Measurements from ENCODE around the gene ERICH4.

Gene ERICH4

GRCh38 chr19:41442473-41443355 is at the start of gene ERICH4:
Gene ERICH4 (plus strand): TSS chr19:41443156. CDS start chr19:41443170, 14 bp downstream.
- H3K4me3 ChIP-seq (ENCODE audit: low read length), result no peak within 1 kb of the TSS
- no peak for DNase-seq (ENCODE audit: low read depth)
- TF ChIP-seq CTCF (IDR thresholded peaks at IDR 0.05; ENCODE audit: insufficient read depth, low read depth, low read length, missing control alignments), result no peak

GRCh38 chr19:41395355-41395754 is 47.6 kb upstream of the ERICH4 start:
- no peak for DNase-seq (ENCODE audit: low read depth)
- H3K4me3 ChIP-seq (ENCODE audit: low read length), result no peak overlapping the region
- TF ChIP-seq CTCF (IDR thresholded peaks at IDR 0.05; ENCODE audit: insufficient read depth, low read depth, low read length, missing control alignments), result no peak

- peak; percentile 100 for DNase-seq (ENCODE audit: low read depth)
- peak within 1 kb of the TSS; percentile 95 for H3K4me3 ChIP-seq (ENCODE audit: low read length)
- TF ChIP-seq CTCF (IDR thresholded peaks at IDR 0.05; ENCODE audit: insufficient read depth, low read depth, low read length, missing control alignments), result no peak
Observed at GRCh38 chr19:41397086-41398049, 45.6 kb upstream of the ERICH4 start, which contains the start of the genes BCKDHA and EXOSC5. Gene BCKDHA (plus strand): TSS chr19:41397818. CDS start chr19:41397828, 10 bp downstream. Gene EXOSC5 (minus strand): TSS chr19:41397359. CDS start chr19:41397328, 31 bp downstream.

GRCh38 chr19:41398050-41398418 is 44.9 kb upstream of the ERICH4 start:
- no peak for DNase-seq (ENCODE audit: low read depth)
- no peak for TF ChIP-seq CTCF (IDR thresholded peaks at IDR 0.05; ENCODE audit: insufficient read depth, low read depth, low read length, missing control alignments)
- H3K4me3 ChIP-seq (ENCODE audit: low read length), result peak overlapping the region; percentile 95

- peak overlapping the region; percentile 95 for H3K4me3 ChIP-seq (ENCODE audit: low read length)
- TF ChIP-seq CTCF (IDR thresholded peaks at IDR 0.05; ENCODE audit: insufficient read depth, low read depth, low read length, missing control alignments), result no peak
Observed at GRCh38 chr19:41398598-41398997, 44.4 kb upstream of the ERICH4 start.

GRCh38 chr19:41399091-41399490 is 43.9 kb upstream of the ERICH4 start:
- no peak for TF ChIP-seq CTCF (IDR thresholded peaks at IDR 0.05; ENCODE audit: insufficient read depth, low read depth, low read length, missing control alignments)
- DNase-seq (ENCODE audit: low read depth), result no peak
- peak overlapping the region; percentile 95 for H3K4me3 ChIP-seq (ENCODE audit: low read length)

More at GRCh38 chr19:41398598-41398997, 44.4 kb upstream of the ERICH4 start:
- no peak for DNase-seq (ENCODE audit: low read depth)

Measured in epithelial cell of esophagus (primary cell).